ENCODE results near the gene DLG2. TPM values are rescaled to one million over a fixed set of nuclear protein-coding genes. Genes with fewer than 3 reads are reported as not detected.

DLG2 gene
- total and polyA plus RNA-seq, 2 of the 4 experiments (the other 2 are of a cell fraction), result 0.31 to 0.36 TPM

- no peak overlapping the region for H2BK120ac ChIP-seq (ENCODE audit: low read depth, low read length)
- ChIA-PET CTCF (no interaction called here), POLR2A (ENCODE audit: unreplicated experiment) (no interaction called here)
- ATAC-seq (ENCODE audit: low read depth) (no peak), DNase-seq (no peak)
- no peak overlapping the region for H3K9ac ChIP-seq (ENCODE audit: low read depth, low read length)
- intact Hi-C loops (cut with micrococcal nuclease) (no loop called here), dilution Hi-C loops (cut with HindIII; ENCODE audit: low sequenced_read_pairs, unreplicated experiment) (no loop called here), in situ Hi-C loops (cut with MboI; ENCODE audit: low sequenced_read_pairs) (no loop called here)
- no peak overlapping the region for H3K23ac ChIP-seq (ENCODE audit: low read depth, low read length)
- no peak overlapping the region for H2BK15ac ChIP-seq (ENCODE audit: low read depth, low read length)
- H3K79me1 ChIP-seq (ENCODE audit: low read depth in 1 of 2, low read length in 2 of 2), result no peaks in the 10 kb centered on the region
- H3K27me3 ChIP-seq (ENCODE audit: control insufficient read depth, insufficient read depth, low read length), result no peaks in the 10 kb centered on the region
- BruUV-seq (replicated peaks), result no TSS peak
- H3K9me3 ChIP-seq (ENCODE audit: control insufficient read depth, insufficient read depth, low read length), result no peaks in the 10 kb centered on the region
- H2AK5ac ChIP-seq (ENCODE audit: low read depth, low read length), result no peak overlapping the region
- H3K4me2 ChIP-seq (ENCODE audit: low read depth, low read length), result no peak overlapping the region
- H3K18ac ChIP-seq (ENCODE audit: low read depth, low read length), result no peak overlapping the region
- H3K36me3 ChIP-seq (ENCODE audit: control insufficient read depth, insufficient read depth, low read length), result no peaks in the 10 kb centered on the region
- H4K5ac ChIP-seq (ENCODE audit: low read depth, low read length), result no peak overlapping the region
- no peak overlapping the region for H3K14ac ChIP-seq (replicated peaks; ENCODE audit: low read depth, low read length)
- no CpG with 5 or more reads among the region's 1 CpG for WGBS, 2 experiments (ENCODE audit: extremely low coverage in 2 of 2, insufficient read length in 1 of 2)
- H3K4me1 ChIP-seq (ENCODE audit: control insufficient read depth, insufficient read depth, low read length), result no peaks in the 10 kb centered on the region
- no peak overlapping the region for H2BK20ac ChIP-seq (ENCODE audit: low read depth, low read length)
- H4K20me1 ChIP-seq (ENCODE audit: insufficient read depth, low read length), result no peaks in the 10 kb centered on the region
- no peak overlapping the region for H4K8ac ChIP-seq (ENCODE audit: low read depth in 2 of 2, low read length in 2 of 2)
- H3K4ac ChIP-seq (ENCODE audit: low read depth, low read length), result no peak overlapping the region
- no peak overlapping the region for H2AFZ ChIP-seq (replicated peaks; ENCODE audit: low read length, poor library complexity)
- H3K56ac ChIP-seq (ENCODE audit: extremely low read depth, insufficient read depth, low read length), result no peak overlapping the region
- no peak overlapping the region for H3K27ac ChIP-seq (ENCODE audit: insufficient read depth, low read length)
- no peak overlapping the region for H2BK5ac ChIP-seq (ENCODE audit: low read depth, low read length, poor library complexity, severe bottlenecking)
- no peak overlapping the region for H3K4me3 ChIP-seq (ENCODE audit: insufficient read depth, low read depth, low read length)
- no peaks in the 10 kb centered on the region for H3K9me1 ChIP-seq (ENCODE audit: insufficient read depth, low read length)
- no peak overlapping the region for H4K91ac ChIP-seq (ENCODE audit: insufficient read depth, low read depth, low read length)
- TF ChIP-seq CTCF (conservative IDR thresholded peaks at IDR 0.05; ENCODE audit: low read depth, low read length) (no peak), FOS (IDR thresholded peaks at IDR 0.05; ENCODE audit: low read depth, low read length) (no peak), RCOR1 (IDR thresholded peaks at IDR 0.05; ENCODE audit: insufficient replicate concordance, low read length) (no peak), POLR2A (IDR thresholded peaks at IDR 0.05; ENCODE audit: low read depth, low read length) (no peak), SMC3 (IDR thresholded peaks at IDR 0.05; ENCODE audit: low read depth, low read length) (no peak), BHLHE40 (IDR thresholded peaks at IDR 0.05; ENCODE audit: low read depth, low read length) (no peak), CHD1 (IDR thresholded peaks at IDR 0.05; ENCODE audit: low read depth, low read length) (no peak), USF2 (IDR thresholded peaks at IDR 0.05; ENCODE audit: low read depth, low read length) (no peak), MAFK (IDR thresholded peaks at IDR 0.05; ENCODE audit: low read depth, low read length) (no peak)
- no peak overlapping the region for H2AK9ac ChIP-seq (replicated peaks; ENCODE audit: low read depth, low read length, poor library complexity)
These were observed 182.7 kb downstream of the DLG2 start for GRCh38 chr11:85444479-85444878.

Data from IMR-90 (cell line).